ENCODE measurements around the gene ZSWIM8.

ZSWIM8 gene

DNA sequence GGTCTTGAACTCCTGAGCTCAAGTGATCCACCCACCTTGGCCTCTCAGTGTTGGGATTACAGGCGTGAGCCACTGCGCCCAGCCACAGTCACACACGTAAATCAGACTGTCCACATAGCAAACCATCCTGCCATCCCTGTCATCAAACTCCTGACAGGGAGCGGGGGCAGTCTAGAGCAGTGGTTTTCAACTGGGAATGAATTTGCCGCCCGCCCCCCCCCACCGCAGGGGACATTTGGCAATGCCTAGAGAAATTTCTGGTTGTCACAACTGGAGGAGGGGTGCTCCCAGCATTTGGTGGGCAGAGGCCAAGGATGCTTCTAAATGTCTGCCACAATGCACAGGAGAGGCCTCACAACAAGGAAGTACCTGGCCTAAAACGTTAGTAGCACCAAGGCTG lies 64.8 kb downstream of the ZSWIM8 start:
- no peak for DNase-seq

DNA sequence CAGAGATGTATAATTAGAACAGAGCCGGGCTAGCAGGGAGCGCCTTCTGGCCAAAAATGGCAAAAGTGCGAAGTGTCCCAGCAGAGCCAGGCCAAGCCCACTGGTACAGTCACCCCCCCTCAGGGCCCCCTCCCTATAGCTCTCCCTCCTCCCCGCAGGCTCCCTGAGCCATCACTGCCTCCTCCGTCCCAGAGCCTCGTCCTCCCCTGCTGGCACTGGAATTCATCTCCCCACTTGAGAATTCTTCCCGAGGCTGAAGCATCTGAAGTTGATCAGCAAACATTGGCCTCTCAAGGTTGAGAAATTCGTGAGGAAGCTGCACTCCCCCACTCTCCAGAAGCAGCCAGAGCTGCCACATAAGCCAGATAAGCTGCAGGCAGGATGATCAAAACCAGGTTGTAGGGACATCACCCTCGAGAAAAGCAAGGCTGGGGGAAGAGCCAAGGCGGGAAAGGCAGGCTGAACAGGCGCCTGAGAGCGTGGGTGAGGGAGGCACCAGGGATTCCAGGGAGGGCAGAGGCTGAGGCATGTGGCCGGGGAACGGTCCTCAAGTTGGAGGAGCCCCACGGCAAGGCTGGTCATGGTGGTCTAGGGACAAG lies 65.6 kb downstream of the ZSWIM8 start:
- no peak for DNase-seq
